Breast epithelium (tissue), 3 donors: Measurements from ENCODE around the gene UBALD1.

Experiments used
- CTCF ChIP-seq, 3 donors: fragments of 450-650 bp; IDR thresholded peaks; one replicate each; pipeline ENCODE4 v1.5.1; 2016 to 2017; ENCODE audit warnings: antibody characterized with exemption in 3 of 3, mild to moderate bottlenecking in 3 of 3, moderate library complexity in 3 of 3
- POLR2A ChIP-seq: fragments of 450-650 bp; IDR thresholded peaks from one replicate; pipeline ENCODE4 v1.6.1; 2016; ENCODE audit warnings: antibody characterized with exemption, mild to moderate bottlenecking, moderate library complexity
- POLR2AphosphoS5 ChIP-seq, 3 donors: sonication (generic); formaldehyde crosslinking; IDR thresholded peaks; one replicate each; pipeline ENCODE4 v1.6.1; 2017; ENCODE audit warnings: antibody characterized with exemption in 3 of 3

- TF ChIP-seq POLR2A (no peak), CTCF (IDR thresholded peaks at IDR 0.05) (no peak), POLR2AphosphoS5 (IDR thresholded peaks at IDR 0.05) (no peak)
These were observed 1.6 kb downstream of the UBALD1 start for GRCh38 chr16:4612977-4613635.
